ENCODE measurements around the gene RIMS4.

GRCh38 chr20:44756956-44757355 is 53.4 kb downstream of the RIMS4 start:
- TF ChIP-seq CTCF (IDR thresholded peaks at IDR 0.05) (no peak), POLR2A (IDR thresholded peaks at IDR 0.05) (no peak)
